ES-I3 (cell line): ENCODE measurements around the gene RPTOR.
"Not testable (repeated sequence)": the region's sequence is repeated elsewhere in the genome, so short reads cannot be mapped to it uniquely, and the experiment has no call there.

ENCODE experiments used
- H3K36me3 ChIP-seq: 2 replicates; pipeline ENCODE4 v1.6.1; 2013; ENCODE audit warnings: mild to moderate bottlenecking, low read length, control low read depth, moderate library complexity; ENCODE audit not compliant: insufficient read depth
- H3K4me1 ChIP-seq: 2 replicates; pipeline ENCODE4 v1.6.1; 2013; ENCODE audit warnings: mild to moderate bottlenecking, control low read depth, low read length; ENCODE audit not compliant: insufficient read depth
- H3K9ac ChIP-seq: 2 replicates; pipeline ENCODE4 v1.6.1; 2013; ENCODE audit warnings: low read depth, mild to moderate bottlenecking, low read length, moderate library complexity
- H3K9me3 ChIP-seq: 2 replicates; pipeline ENCODE4 v1.6.1; 2013; ENCODE audit warnings: mild to moderate bottlenecking, low read length, moderate library complexity; ENCODE audit not compliant: control insufficient read depth, insufficient read depth

Gene RPTOR

DNA sequence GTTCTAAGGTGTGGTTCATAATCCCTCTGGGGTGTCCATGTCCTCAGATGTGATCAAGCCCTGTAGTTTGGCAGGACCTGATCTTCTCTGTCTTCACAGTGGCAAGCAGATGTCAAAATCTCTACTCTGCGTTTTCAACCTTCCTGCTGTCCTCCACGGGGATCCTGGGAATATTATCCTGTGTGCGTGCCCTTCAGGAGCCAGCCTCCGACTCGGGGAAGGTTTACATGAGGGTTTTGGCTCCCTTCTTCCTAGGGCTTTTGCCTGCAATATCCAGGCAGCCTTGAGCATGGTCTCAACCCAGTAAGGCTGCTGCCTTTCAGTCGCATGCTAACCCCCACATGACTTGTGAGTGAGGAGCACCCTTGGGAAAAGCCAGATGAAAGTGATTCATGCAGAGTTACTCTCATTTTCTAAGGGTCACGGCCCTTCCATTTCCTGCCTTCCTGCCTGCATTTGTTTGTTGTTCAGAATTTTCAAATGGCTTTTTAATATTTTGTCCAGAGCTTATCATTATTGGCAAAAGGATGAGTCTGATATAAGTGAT is 244.8 kb downstream of the RPTOR start:
- Histone ChIP-seq H3K9ac (no peak overlapping the region), H3K36me3 (no peaks in the 10 kb centered on the region), H3K4me1 (peaks cover 24% of the 10 kb centered on the region; the same call in 1 of the 2 replicates), H3K9me3 (no peaks in the 10 kb centered on the region)

DNA sequence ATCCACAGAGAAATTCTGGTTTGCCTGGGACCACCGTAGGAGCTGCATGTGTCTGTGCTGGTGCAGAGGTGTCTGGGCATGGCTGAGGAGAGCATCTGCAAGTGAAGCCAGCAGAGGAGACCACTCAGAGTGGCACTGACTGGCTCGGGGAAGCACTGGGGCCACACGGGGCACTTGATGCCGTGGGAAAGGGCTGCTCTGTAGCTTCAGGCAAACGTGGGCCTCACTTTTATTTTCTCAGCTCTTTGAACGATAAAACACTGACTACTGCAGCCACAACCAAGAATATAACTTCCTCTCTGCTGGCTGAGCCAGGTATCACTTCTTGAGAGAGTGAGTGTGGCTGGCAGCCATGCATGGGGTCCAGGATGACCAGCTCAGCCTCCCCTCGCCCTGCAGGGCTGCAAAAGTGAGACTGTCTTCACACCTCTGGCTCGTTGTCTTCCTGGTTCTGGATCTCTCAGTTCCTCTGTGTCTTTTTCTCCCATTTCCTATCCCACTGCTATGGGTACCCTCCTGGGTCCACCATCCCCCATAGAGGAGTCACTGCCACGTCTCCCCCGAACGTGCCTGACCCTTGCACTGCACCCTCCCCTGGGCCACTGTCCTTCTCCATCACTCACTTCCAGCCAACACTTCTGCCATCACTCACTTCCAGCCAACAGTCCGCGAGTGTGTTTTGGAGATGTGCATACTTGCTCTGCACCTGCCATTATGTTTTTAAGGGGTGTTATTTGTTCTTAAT is 245.6 kb downstream of the RPTOR start:
- Histone ChIP-seq H3K9ac (no peak overlapping the region), H3K9me3 (no peaks in the 10 kb centered on the region), H3K36me3 (no peaks in the 10 kb centered on the region), H3K4me1 (peaks cover 24% of the 10 kb centered on the region; the same call in 1 of the 2 replicates)

DNA sequence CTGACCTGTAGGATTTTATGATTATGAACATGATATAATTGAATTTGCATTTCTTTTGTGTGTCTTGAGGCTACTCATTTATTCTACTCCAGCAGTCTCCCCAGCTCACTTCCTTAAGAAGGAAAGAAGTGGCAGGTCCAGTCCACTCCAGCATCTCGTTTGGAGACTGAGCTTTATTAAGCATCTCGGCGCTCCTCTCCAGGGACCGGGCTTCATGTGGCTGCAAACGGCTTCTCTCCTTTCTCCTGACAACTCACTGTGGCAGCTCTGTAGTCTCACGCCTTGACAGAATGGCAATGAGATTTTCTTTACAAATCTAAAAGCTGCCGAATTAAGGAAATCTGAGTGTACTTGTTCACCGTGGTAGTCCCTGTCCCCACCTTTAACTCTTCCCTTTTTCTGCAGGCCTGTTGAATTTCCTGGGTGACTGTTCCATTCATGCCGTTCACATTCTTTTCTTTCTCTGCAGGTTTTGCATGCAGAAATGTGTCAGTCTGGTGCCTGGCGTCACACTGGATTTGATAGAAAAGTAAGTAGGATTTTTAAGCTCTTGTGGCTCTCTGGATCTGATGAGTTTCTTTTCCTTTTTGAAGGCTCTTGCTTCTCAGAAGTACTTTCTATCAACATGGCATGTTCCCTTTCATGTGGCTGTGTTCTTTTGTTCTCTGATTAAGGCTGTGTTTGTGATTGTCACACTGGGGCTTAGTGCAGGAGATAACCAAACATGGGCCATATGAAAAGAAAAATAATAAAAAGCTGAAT is 246.5 kb downstream of the RPTOR start:
- peaks cover 24% of the 10 kb centered on the region; the same call in 1 of the 2 replicates for H3K4me1 ChIP-seq
- no peaks in the 10 kb centered on the region for H3K36me3 ChIP-seq
- no peaks in the 10 kb centered on the region; the same call in 1 of the 2 replicates for H3K9me3 ChIP-seq
- no peak overlapping the region for H3K9ac ChIP-seq

DNA sequence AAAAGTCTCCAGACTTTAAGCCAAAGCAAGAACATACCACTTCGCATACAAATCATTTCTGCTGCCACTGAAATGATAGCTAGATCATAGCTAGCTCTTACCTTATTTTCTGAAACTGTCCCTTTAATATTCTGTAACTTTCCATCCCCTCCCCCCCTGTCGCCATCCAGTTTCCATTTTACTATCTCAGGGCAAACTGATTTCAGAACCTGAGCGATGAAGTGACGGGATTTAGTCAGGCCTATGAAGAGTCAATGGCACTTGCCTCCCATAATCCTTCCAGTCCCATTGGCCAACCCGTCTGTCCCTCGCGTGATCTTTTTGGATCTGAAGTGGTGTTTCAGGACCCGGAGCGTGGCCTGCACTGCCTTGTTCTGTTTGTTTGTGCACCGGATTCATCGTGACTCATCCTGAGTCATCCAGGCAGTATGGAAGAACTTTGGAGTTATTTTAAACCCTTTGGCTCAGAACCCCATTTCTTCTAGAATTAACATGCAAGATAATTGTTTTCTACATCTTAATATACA is 247.2 kb downstream of the RPTOR start:
- no peaks in the 10 kb centered on the region; the same call in 1 of the 2 replicates for H3K9me3 ChIP-seq
- no peak overlapping the region for H3K9ac ChIP-seq
- H3K36me3 ChIP-seq = no peaks in the 10 kb centered on the region
- peaks cover 24% of the 10 kb centered on the region; the same call in 1 of the 2 replicates for H3K4me1 ChIP-seq

DNA sequence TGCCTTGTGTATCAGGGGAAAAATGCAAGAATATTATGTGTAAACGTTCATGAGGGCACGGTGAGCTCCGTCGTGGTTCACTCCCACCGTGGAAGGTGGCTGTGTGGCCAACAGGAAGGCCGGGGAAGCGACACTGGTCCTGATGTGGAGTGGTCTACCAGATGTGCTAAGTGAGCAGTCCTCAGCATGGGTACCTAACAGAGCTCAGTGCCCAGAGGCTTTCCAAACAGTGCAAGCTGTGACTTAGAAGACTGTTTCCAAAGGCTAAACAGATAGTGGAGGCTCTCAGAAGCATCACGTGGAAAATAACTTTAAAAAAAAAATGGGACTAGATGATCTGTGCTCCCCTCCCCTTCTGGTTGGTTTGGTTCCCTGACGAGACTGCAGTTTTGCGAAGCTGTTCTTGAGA is 247.7 kb downstream of the RPTOR start:
- H3K9me3 ChIP-seq = no peaks in the 10 kb centered on the region; the same call in 1 of the 2 replicates
- H3K4me1 ChIP-seq = peaks cover 24% of the 10 kb centered on the region; the same call in 1 of the 2 replicates
- H3K9ac ChIP-seq = no peak overlapping the region
- no peaks in the 10 kb centered on the region for H3K36me3 ChIP-seq

DNA sequence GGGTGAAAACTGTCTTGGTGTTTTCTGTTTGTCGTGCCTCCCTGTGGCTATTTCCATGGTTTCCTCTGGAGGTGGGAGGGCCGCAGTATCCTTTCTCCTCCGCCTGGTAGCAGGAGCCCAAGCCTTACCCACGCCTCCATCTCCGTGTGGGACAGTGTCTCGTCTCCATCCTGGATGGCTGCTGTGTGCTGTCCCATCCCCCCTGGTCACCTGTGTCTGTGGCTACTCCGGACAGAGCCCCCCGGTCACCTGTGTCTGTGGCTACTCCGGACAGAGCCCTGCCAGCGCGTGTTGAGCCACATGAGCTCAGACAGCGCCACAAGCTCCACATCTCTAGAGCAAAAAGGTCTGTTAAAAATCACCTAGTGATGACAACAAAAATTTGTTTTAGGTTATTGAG is 248.8 kb downstream of the RPTOR start:
- H3K9ac ChIP-seq = no peak overlapping the region
- no peaks in the 10 kb centered on the region; the same call in 1 of the 2 replicates for H3K9me3 ChIP-seq
- H3K4me1 ChIP-seq = peaks cover 24% of the 10 kb centered on the region; the same call in 1 of the 2 replicates

DNA sequence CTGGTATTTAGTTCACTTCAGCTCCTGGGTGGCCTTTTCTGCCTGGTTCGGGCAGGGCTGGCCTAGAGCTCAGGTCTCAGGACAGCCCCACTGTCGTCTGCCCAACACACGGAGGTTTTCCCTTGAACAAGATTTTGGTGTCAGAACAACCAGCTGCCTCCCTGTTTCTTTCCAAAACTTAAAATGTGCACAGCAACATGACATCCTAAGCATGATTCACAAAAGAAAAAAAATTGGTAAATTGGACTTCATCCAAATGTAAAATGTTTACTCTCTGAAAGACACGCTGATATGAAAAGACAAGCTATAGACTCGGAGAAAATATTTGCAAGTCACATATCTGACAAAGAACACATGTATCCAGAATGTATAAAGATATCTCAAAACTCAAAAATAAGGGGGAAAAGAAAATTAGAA is 249.2 kb downstream of the RPTOR start:
- Histone ChIP-seq H3K36me3 (no peaks in the 10 kb centered on the region), H3K4me1 (peaks cover 24% of the 10 kb centered on the region; the same call in 1 of the 2 replicates), H3K9ac (no peak overlapping the region), H3K9me3 (no peaks in the 10 kb centered on the region; the same call in 1 of the 2 replicates)

More for the DNA sequence above, 248.8 kb downstream of the RPTOR start:
- no peaks in the 10 kb centered on the region for H3K36me3 ChIP-seq

DNA sequence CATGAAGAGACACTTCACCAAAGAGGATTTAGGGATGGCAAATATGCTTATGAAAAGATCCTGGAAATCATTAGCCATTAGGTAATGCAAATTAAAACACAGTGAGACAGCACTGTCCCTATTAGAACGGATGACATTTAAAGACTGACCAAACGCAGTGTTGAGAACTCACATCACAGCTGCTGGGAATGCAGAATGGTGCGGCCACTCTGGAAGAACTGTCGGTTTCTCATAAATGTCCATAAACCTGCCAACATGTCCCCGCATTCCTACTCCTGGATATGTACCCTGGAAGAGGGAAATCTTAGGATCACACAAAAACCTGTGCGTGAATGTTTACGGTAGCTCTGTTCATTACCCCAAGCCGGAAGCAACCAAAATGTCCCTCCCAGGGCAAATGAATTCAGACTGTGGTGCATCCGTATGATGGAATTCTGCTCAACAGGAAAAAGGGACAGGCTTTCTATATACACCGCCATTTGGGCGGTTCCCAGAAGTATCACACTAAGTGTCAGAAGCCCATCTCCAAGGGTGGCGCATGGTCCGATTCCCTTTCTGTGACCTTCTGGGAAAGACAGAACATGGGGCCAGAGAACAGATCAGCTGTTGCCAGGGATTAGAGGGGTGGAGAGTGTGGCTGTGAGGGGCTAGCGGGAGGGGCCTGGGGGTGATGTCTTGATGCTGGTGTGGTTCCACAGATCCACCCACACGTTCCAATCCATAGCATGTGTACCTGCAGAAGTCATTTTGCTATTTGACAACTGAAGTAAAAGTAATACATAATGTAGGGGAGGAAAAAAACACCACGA is 249.8 kb downstream of the RPTOR start:
- Histone ChIP-seq H3K9me3 (no peaks in the 10 kb centered on the region; the same call in 1 of the 2 replicates), H3K9ac (no peak overlapping the region), H3K36me3 (no peaks in the 10 kb centered on the region), H3K4me1 (peaks cover 19% of the 10 kb centered on the region; the same call in 1 of the 2 replicates)

DNA sequence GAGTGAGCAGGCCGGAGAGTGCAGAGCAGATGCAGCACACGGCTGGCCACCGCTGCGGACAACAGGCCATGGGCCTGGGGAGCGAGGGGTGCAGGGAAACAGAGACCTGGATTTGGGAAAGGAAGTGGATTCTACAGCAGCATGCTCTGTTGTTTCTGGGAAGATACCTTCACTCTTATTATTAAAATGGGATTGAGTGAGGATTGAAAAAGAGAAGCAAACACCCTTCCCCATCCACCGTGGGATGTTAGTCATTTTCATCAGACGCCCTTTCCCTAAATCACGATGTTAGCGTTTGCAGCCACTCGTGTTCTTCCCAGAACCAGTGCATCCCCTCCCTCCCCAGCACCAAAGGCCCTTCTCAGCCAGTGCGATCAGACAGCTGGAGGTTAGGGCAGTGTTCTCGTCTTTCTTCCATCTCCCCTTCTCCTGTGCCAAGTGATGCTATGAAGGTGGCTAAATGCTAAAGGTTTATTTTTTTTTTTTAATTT is 250.5 kb downstream of the RPTOR start:
- H3K9ac ChIP-seq = no peak overlapping the region
- H3K9me3 ChIP-seq = no peaks in the 10 kb centered on the region; the same call in 1 of the 2 replicates
- peaks cover 18% of the 10 kb centered on the region; the same call in 1 of the 2 replicates for H3K4me1 ChIP-seq
- no peaks in the 10 kb centered on the region for H3K36me3 ChIP-seq

DNA sequence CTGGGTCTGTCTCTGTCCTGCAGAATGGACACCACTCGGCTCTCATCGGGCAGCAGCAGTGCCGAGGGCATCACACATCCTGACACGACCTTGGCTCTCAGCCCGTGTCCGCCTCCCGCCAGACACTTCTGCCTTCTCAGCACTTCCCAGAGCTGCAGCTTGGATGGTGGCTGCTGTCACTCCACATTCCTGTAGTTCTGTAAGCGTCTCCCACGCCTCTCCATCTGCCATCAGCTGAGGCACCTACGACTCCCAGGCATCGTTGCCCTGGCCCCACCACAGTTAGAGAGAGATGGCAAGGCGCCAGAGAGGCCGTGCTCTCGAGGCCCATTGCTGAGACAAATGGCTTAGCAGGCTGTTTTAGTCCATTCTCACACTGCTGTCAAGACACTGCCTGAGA is 251.1 kb downstream of the RPTOR start:
- Histone ChIP-seq H3K4me1 (peaks cover 18% of the 10 kb centered on the region; the same call in 1 of the 2 replicates), H3K36me3 (no peaks in the 10 kb centered on the region), H3K9ac (no peak overlapping the region), H3K9me3 (no peaks in the 10 kb centered on the region; the same call in 1 of the 2 replicates)

DNA sequence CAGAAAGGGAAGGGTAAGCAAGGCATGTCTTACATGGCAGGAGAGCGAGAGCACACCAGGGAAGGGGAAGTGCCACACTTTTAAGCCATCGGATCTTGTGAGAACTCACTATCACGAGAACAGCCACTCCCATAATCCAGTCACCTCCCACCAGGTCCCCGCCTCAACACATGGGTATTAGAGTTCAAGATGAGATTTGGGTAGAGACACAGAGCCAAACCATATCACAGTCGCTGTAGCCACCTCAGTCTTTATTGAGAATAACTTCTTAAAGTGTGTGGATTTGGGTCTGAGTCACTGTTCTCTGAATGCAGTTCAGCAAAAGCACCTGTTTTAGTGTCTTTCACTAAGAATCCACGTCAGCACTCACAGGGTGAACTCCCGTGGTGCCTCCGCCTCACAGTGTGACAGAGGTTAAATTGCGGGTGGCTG is 251.8 kb downstream of the RPTOR start:
- H3K9ac ChIP-seq = no peak overlapping the region
- H3K36me3 ChIP-seq = no peaks in the 10 kb centered on the region
- H3K9me3 ChIP-seq = no peaks in the 10 kb centered on the region; the same call in 1 of the 2 replicates
- H3K4me1 ChIP-seq = peaks cover 11% of the 10 kb centered on the region; the same call in 1 of the 2 replicates

DNA sequence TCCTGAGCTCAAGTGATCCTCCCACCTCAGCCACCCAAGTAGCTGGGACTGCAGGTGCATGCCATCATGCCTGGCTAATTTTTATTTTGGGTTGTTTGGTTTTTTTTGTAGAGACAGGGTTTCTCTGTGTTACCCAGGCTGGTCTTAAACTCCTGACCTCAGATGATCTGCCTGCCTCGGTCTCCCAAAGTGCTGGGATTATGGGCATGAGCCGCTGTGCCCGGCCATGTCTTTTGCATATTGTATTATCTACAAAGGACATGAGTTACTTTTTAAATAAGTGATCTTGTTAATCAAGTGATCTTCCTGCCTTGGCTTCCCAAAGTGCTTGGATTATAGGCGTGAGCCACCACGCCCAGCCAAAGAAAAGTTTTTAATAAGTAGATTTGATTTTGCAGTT is 252.6 kb downstream of the RPTOR start:
- H3K4me1 ChIP-seq, H3K9ac ChIP-seq, H3K36me3 ChIP-seq, H3K9me3 ChIP-seq: not testable (repeated sequence)

DNA sequence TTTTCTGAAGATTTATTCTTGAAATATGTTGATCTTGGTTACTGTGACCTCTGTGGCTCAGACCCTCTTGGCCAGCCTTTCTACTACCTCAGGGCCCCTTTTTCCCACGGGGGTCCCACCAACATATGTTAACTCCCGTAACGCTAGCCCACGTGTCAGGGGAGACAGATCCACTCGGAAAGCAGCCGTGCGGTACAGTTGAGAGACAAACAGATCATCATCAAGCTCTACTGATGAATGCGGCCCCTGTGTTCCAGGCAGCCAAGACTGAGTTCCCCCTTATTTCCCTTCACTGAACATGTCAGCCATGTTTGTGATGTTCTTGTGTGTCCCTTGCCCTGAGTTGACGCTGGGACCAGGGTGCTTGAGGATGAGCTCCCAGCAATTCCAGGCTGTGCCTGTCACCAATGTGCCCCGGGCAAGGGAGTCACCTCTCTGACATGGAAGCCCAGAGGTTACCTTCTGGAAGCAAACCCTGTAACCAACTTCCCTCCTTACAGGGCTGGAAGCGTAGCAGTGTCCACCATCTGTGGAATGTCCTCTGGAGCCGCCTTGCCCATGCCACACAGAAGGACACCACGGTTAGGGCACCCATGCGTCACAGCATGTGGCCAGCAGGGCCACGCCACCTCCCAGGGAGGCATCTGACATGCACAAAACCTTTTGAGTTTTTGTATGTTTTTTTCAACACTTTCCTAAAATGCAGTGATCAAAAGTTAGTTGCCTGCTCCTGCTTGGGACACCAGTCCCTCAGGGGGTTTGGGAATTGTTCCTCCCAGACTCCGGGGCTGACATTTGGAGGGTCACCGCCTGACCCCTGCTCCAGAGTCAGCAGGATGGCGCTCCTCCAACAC is 253.3 kb downstream of the RPTOR start:
- H3K9me3 ChIP-seq = no peaks in the 10 kb centered on the region; the same call in 1 of the 2 replicates
- no peaks in the 10 kb centered on the region for H3K4me1 ChIP-seq
- H3K9ac ChIP-seq = no peak overlapping the region
- no peaks in the 10 kb centered on the region for H3K36me3 ChIP-seq
